ENCODE results near the gene GDPD1.

- TF ChIP-seq EZH2 (IDR thresholded peaks at IDR 0.05; ENCODE audit: insufficient read depth, poor library complexity, severe bottlenecking) (no peak), EZH2phosphoT487 (IDR thresholded peaks at IDR 0.05; ENCODE audit: insufficient read depth, low read depth) (no peak)
Measured at GRCh38 chr17:59298521-59298920, 78.2 kb downstream of the GDPD1 start.
